ENCODE results near the gene SEM1. TPM values are rescaled to one million over a fixed set of nuclear protein-coding genes. Genes with fewer than 3 reads are reported as not detected.
A peak's percentile ranks its signal among the peaks of the same experiment; 100 is the strongest.

The SEM1 gene
- total and polyA plus RNA-seq, 12 donors = 8.9 to 483 (median 52.6) TPM

- Histone ChIP-seq H3K27ac (no peak overlapping the region), H3K9me3 (replicated peaks in 1 of 3) (no peaks in the 10 kb centered on the region), H3K27me3 (no peaks in the 10 kb centered on the region), H3K4me1 (replicated peaks in 1 of 2) (peaks cover 0 to 10% of the 10 kb centered on the region in 2 donors), H3K36me3 (replicated peaks in 1 of 2) (no peaks in the 10 kb centered on the region), H3K4me3 (no peak overlapping the region)
- WGBS, 4 donors = 89 to 95% (median 94%) methylated on average over 4 of the region's 4 CpGs
- TF ChIP-seq CTCF (IDR thresholded peaks at IDR 0.05) (no peak), POLR2A (IDR thresholded peaks at IDR 0.05) (no peak)
- DNase-seq = no peak
- intact Hi-C loops (cut with DNase I) = no loop called here
Observed at GRCh38 chr7:96679886-96680285, 29.8 kb downstream of the SEM1 start.

GRCh38 chr7:96676919-96677318 is 32.7 kb downstream of the SEM1 start:
- Histone ChIP-seq H3K36me3 (replicated peaks in 1 of 2) (no peaks in the 10 kb centered on the region), H3K4me1 (replicated peaks in 1 of 2) (peaks cover 0 to 10% of the 10 kb centered on the region in 2 donors), H3K4me3 (no peak overlapping the region), H3K27me3 (no peaks in the 10 kb centered on the region), H3K27ac (no peak overlapping the region), H3K9me3 (replicated peaks in 1 of 3) (no peaks in the 10 kb centered on the region)
- DNase-seq = peak in 1 of 7 donors; percentile 4
- intact Hi-C loops (cut with DNase I) = no loop called here
- no peak for TF ChIP-seq POLR2A (IDR thresholded peaks at IDR 0.05)
- TF ChIP-seq CTCF (IDR thresholded peaks at IDR 0.05) = no peak
- WGBS, 4 donors = 53 to 71% (median 67%) methylated on average over 5 of the region's 5 CpGs

GRCh38 chr7:96675548-96675947 is 34.1 kb downstream of the SEM1 start:
- TF ChIP-seq POLR2A (IDR thresholded peaks at IDR 0.05) (no peak), CTCF (IDR thresholded peaks at IDR 0.05) (no peak)
- intact Hi-C loops (cut with DNase I) = no loop called here
- 90 to 100% (median 92%) methylated on average over 1 of the region's 1 CpG for WGBS, 4 donors
- Histone ChIP-seq H3K27me3 (no peaks in the 10 kb centered on the region), H3K9me3 (replicated peaks in 1 of 3) (no peaks in the 10 kb centered on the region), H3K27ac (no peak overlapping the region), H3K4me3 (no peak overlapping the region), H3K4me1 (replicated peaks in 1 of 2) (peaks cover 0 to 10% of the 10 kb centered on the region in 2 donors), H3K36me3 (replicated peaks in 1 of 2) (no peaks in the 10 kb centered on the region)
- no peak for DNase-seq

- H3K4me1 ChIP-seq (replicated peaks in 1 of 2) = peaks cover 0 to 10% of the 10 kb centered on the region in 2 donors
- TF ChIP-seq POLR2A (IDR thresholded peaks at IDR 0.05) = no peak
- no peak for TF ChIP-seq CTCF (IDR thresholded peaks at IDR 0.05)
- no peak overlapping the region for H3K4me3 ChIP-seq
Observed at GRCh38 chr7:96674565-96674964, 35.1 kb downstream of the SEM1 start.

More at GRCh38 chr7:96674565-96674964, 35.1 kb downstream of the SEM1 start:
- DNase-seq = no peak
- intact Hi-C loops (cut with DNase I) = no loop called here
- WGBS, 4 donors = 83 to 89% (median 85%) methylated on average over 4 of the region's 4 CpGs
- Histone ChIP-seq H3K27me3 (no peaks in the 10 kb centered on the region), H3K9me3 (replicated peaks in 1 of 3) (no peaks in the 10 kb centered on the region), H3K36me3 (replicated peaks in 1 of 2) (no peaks in the 10 kb centered on the region), H3K27ac (no peak overlapping the region)

Data from adrenal gland (tissue), 12 donors.